Muscle of arm (tissue), 12 donors: ENCODE data around the gene NFIX. TPM values are rescaled to one million over a fixed set of nuclear protein-coding genes. Genes with fewer than 3 reads are reported as not detected.
A peak's percentile ranks its signal among the peaks of the same experiment; 100 is the strongest.

Experiments
- DNase-seq: peaks from one replicate; pipeline ENCODE4 v3.0.0-alpha.2; 2013
- polyA plus RNA-seq, 12 donors: library from polyadenylated mRNA; unstranded; fragments of 120-200 nt; gene quantifications; one replicate each; pipeline ENCODE4 v1.2.1, GENCODE V29; 2013; ENCODE audit not compliant: insufficient read length in 12 of 12

Gene NFIX
- polyA plus RNA-seq, 12 donors = 73.2 to 280 (median 105) TPM

DNA sequence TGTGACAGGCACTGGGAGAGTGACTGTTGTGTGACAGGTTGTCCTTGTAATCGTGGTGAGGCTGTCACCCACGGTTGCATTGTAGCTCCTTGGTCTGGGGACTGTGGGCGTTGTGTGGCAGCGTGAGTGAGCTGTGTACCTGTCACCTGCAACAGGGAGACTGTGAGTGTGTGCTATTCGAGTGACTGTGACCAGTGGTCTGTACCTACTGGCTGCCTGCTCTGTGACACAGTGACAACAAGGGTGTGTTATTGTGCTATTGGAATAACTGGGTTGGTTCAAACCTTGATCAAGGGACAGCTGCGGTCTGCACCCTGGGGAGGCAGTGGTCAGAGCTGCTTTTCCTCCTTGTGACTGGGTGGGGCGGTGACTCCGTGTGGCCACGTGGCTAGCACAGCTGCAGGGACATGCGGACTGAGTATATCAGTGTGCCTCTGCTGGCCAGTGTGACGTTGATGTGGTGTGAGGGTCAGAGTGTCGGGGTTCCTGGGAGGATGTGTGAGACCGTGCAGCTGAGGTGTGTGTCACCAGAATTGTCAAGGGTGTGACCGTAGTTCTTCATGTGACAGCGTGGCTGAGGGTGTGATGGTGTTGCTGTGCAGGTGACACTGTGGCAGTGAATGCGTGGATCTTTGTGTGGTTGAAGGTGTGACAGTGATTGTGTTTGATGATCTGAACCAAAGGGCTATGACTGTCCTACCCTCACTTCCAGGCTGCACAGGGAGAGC, 10.1 kb upstream of the NFIX start:
- peak; percentile 66 for DNase-seq

DNA sequence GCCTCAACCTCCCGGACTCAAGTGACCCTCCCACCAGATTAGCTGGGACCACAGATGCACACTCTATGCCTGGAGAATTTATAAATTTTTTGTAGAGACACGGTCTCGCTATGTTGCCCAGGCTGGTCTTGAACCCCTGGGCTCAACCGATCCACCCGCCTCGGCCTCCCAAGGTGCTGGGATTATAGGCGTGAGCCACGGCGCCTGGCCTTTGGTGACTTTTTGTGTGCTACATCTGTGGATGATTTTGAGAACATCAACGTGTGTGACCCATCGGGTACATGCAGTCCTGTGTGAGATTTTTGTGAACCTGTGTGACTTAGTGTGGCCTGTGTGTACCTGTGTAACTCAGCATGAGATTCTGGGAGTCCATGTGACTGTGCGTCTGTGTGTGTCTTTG, 8.5 kb upstream of the NFIX start:
- DNase-seq = no peak

GRCh38 chr19:12987190-12987589, 8.1 kb upstream of the NFIX start:
- no peak for DNase-seq

GRCh38 chr19:12987781-12988180, 7.5 kb upstream of the NFIX start:
- DNase-seq = no peak

- no peak for DNase-seq
Measured at GRCh38 chr19:12990431-12990830, 4.8 kb upstream of the NFIX start.

DNA sequence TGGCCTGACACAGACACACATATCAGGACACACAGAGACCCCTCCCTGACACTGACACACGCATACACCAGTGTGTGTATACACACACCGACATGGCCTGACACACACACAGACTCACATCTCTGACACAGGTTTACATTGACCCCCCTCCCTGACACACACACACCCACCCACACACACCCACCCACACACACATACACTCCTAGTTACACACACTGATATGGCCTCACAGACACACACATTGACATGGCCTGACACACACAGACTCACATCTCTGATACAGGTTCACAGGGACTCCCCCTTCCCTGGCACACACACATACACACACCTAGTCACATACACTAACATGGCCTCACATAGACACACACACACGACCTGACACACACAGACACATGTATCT, 4.4 kb upstream of the NFIX start:
- DNase-seq = no peak

DNA sequence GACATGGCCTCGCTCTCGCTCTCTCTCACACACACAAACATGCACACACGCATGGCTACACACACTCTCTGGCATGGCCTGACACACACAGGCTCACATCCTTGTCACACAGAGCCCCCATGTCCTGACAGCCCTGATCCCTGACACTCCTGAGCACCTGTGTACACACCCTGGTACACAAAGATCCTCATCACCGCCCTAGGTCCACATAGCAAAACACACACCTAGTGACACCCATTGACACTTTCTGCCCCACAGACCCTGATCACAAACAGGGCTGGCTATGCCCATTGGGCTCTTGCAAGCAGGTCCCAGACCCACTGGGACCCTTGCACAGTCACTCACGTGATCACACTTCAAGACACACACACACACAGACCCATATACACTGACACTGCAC, 4.0 kb upstream of the NFIX start:
- no peak for DNase-seq

DNA sequence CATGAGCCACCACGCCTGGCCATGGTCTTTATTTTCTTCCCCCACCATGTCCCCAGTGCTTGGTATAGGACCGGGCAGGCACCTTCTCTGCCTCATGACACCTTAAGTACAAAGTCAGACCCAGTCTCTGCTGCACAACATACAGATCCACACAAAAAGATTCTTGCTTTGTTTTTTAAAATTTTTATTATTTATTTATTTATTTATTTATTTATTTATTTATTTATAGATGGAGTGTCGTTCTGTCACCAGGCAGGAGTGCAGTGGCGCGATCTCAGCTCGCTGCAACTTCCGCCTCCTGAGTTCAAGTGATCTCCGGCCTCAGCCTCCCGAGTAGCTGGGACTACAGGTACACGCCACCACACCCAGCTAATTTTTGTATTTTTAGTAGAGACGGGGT, 2.5 kb upstream of the NFIX start:
- DNase-seq = no peak

DNA sequence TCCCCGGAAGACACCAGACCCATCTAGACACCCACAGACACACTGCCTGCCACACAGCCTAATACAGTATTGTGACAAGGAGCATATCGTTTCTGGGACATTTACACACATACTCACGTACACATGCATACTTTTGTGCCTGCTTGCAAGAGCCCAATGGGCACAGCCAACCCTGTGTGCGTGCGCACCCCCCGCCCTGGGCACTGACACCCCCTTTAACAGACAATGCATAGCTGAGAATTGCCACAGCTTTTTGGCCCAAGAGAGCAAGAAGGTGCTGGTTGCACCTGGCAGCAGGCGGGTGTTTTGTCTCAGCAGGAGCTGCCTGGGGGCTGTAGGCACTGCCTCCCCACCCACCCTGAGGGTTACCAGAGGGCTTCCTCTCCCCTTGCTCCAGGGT, 1.7 kb upstream of the NFIX start:
- DNase-seq = no peak

GRCh38 chr19:12995596-12996405, 526 bp downstream of the NFIX start:
- no peak for DNase-seq

DNA sequence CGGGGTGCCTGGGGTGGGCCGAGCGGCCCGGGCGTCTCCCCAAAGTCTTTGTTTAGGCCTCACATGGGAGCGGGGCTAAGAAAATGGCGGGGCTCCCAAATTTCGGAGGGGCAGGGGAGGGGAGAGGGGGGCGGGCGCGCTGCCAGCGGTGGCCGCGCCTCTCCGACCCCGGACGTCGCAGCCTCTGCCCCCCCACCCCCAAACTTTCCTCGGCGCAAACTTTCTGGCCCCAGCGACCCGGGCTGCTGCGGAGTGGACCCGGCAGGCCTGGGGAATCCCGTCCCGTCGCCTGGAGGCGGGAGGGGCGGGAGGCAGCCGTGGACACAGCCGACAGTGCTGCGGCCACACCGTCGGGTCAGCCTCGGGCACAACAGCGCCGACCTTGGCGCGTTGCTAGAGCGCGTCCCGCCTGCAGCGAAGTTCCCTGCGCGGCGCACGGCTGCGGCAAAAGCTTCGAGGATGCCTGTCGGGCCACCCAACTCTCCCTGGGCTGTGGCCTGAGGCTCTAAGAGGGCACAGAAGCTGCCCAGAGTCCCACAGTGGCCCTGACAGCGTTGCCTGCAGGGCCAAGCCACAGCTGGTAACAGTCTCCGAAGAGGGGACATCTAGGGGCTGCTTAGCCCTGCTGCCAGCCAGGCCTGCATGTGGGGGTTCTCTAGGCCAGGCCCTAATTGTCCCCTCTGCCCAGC, 1.3 kb downstream of the NFIX start:
- DNase-seq = no peak

- no peak for DNase-seq
Measured at GRCh38 chr19:12997179-12997966, 2.1 kb downstream of the NFIX start.

DNA sequence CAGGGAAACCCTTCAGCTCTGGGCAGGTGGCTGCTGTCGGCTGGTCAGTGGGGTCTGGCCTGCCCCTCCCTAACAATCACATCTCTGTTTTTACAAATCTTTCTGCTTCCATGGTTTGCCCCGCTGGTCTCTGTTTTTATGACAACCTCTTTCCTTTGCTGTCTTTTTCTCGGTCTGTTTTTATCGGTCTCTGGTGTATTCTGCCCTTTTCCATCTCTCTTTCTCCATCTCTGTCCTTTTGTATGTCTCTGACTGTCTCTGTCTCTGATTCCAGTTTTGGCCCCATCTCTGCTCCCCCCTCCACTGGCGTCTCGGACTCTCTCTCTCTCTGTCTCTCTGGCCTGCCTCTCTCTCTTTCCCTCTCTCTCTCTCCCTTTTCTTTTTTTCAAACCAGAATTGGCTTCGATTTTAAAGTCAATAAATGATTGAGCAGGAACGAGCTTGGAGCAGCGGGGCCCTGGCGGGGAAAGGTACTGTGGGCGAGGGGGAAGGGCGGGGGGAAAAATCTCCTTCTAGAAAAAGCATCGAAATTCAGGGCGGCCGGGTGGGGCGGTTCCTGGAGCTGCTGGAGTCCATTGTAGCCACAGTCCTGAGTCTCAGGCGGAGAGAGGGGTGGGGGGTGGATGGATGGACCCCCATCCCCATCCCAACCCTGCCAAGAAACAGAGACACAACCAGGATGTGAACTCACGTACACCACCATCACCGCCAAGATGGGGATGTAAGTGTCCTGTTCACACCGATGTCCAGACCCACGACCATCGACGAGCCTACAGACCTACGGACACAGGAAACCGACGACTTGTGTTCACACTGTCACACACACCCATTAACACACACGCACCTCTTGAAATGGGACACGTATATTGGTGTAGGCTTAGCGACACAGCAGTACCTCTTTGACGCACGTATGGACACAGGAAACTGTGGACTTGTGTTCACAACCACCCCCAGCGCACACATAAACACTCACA, 3.0 kb downstream of the NFIX start:
- DNase-seq = no peak

DNA sequence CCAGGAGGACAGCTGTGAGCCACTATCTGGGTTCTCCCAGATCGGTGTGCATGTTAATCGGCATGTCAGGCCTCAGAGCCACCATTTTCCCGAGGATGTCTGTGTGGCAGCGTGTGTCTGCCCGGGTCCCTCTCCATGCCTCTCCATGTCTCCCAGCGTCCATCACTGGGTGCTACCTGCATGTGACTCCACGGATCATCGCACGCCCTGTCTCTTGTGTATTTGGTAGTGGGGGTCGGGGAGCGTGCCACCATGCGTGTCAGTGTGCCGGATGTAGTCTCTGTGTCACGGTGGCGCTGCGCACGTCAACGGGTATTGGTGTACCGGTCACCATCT, 5.9 kb downstream of the NFIX start:
- no peak for DNase-seq

DNA sequence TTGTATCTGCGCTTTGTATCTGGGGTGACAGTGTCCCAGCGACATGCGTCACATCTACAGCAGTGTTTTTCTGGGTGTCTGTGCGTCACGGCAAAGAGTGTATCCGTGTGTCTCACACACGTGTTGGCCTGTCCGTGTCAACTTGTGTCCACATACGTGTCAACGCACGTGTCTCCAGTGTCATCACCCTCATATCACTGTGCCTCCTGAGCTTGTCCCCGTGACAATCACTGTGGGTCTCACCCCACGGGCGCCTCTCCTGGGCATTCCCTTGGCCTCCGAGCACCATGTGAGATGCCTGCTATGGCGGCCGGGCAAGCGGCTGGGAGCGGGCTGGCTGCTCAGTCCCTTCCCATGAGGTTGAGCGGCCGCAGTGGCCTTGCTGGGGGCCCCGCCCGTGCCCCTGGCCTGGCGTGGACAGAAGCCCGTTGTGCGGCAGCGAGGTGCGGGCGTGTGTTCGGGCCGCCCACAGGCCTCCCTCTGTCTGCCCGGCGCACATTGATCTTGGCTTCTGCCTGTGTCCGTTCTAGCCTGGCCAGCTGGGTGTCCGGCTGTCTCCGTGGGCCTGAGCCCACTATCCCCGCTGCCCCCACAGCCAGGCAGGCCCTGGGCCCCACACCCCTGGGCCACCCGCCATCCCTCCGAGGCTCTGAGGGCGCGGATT, 6.4 kb downstream of the NFIX start:
- DNase-seq = no peak

DNA sequence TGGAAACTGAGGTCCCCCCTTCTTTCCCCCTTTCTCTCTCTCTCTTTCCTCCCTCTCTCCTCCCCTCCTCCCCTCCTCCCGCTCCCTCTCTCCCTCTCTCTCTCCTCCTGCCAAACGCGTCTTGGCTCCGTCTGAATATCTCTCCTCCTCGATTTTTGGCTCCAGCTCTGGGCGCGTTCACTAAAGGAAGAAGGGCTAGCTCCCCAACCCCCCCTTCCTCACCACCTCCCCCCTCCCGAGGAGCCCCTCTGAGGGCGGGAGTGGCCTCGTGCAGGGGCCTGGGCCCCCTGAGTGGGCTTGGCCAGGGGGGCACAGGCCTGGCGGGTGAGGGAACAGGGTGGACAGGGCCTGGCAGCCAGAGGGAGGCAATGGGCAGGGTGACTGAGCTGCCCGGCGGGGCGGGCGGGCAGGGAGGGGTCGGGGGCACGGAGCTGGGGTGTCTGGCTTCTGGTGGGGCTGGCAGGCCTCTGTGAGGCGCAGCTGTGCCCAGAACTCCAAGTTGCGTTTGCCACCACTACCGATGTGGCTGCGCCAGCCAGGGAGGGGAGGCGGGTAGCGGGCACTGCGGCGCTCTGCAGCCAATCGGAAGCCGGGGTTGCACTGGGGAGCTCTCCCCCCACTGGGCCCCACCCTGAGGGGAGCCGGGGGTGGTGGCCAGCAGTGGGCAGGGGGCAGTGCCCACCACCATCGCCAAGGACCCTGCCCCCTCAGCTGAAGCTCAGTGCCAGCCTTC, 7.1 kb downstream of the NFIX start:
- peak; percentile 94 for DNase-seq

DNA sequence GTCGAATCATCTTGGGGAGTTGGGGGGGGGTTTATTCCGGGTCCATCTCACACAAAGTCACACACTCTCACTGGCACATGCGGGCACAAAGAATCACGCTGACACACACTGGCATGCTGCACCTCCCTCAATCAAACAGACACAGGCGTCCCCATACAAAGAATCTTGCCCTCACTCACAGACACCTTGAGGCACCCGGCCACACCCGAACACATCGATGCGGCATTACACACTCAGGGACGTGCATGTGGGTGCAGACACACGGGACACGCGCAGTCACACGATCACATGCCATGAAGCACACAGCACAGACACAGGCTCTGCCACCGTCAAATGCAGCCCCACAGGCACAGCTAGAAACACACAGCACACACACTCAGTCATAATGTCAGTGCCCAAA, 7.8 kb downstream of the NFIX start:
- no peak for DNase-seq

DNA sequence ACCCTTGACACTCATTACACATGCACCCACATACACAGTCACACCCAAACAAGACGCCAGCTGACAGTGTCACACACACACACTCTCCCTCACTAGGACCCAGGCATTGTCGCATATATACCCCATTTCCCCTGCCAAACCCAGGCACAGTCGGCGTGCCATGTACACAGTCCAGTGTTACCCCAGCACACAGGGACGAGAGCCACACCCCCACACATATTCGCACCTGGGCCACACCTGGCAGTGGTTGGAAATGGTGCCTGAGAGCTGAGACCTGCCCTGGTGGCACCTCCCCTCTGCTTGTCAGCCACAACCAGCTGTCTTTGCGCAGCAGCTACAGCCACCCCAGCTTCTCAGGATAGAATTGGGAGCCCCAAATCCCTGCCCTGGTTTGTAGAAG, 9.0 kb downstream of the NFIX start:
- no peak for DNase-seq

GRCh38 chr19:13005253-13005652, 10.0 kb downstream of the NFIX start:
- no peak for DNase-seq
